Panc1 (cell line): ENCODE data around the gene C2orf76.

Source experiments
- CTCF ChIP-seq: fragments of 450-650 bp; IDR thresholded peaks from 2 replicates; pipeline ENCODE4 v1.5.1; 2017; ENCODE audit warnings: mild to moderate bottlenecking
- REST ChIP-seq, 2 experiments: IDR thresholded peaks; 2 replicates each; pipeline ENCODE4 v1.6.1; 2011 to 2012; ENCODE audit warnings: low read depth in 2 of 2, control low read depth in 1 of 2, low read length in 1 of 2, mild to moderate bottlenecking in 1 of 2, moderate library complexity in 1 of 2; ENCODE audit not compliant: insufficient read depth in 1 of 2
- SIN3A ChIP-seq: IDR thresholded peaks from 2 replicates; pipeline ENCODE4 v1.6.1; 2012; ENCODE audit warnings: low read depth, mild to moderate bottlenecking, low read length, moderate library complexity, borderline replicate concordance; ENCODE audit not compliant: insufficient read depth

- TF ChIP-seq CTCF: no peak
- no peak for TF ChIP-seq SIN3A
- TF ChIP-seq REST (IDR thresholded peaks at IDR 0.05; ENCODE audit: insufficient read depth in 1 of 2, low read depth in 2 of 2, low read length in 1 of 2): no peak
These were observed 109.4 kb downstream of the C2orf76 start for GRCh38 chr2:119257198-119257597.
